HG03520 (cell line): Measurements from ENCODE around the gene NOX5.

Experiments used
- ATAC-seq: cut with Tn5 transposase; IDR thresholded peaks from one replicate; pipeline ENCODE4 v1.9.1; 2021; ENCODE audit warnings: mild to moderate bottlenecking, moderate library complexity; ENCODE audit not compliant: unreplicated experiment

Gene NOX5

DNA sequence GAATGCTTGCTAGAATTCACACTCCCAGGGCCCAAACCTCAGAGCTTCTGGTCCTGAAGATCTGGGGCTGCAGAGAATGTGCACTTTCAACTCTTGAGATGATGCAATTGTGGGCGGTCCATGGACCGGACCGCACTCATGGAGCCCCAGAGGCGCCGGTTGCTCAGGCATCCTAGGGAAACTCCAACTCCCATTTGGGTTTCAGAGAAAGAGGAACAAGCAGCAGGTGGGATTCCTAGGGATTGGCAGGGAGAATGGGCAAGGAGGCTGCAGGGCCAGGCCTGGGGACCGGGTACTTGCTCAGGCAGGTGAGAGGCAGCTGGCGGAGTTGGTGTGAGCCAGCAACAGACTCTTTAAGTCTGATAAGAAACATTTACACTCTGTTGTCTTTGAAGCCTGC lies 3.5 kb downstream of the NOX5 start:
- no peak for ATAC-seq

GRCh38 chr15:69018951-69019350 lies 4.5 kb downstream of the NOX5 start:
- no peak for ATAC-seq

GRCh38 chr15:69021895-69022294 lies 7.4 kb downstream of the NOX5 start:
- no peak for ATAC-seq

DNA sequence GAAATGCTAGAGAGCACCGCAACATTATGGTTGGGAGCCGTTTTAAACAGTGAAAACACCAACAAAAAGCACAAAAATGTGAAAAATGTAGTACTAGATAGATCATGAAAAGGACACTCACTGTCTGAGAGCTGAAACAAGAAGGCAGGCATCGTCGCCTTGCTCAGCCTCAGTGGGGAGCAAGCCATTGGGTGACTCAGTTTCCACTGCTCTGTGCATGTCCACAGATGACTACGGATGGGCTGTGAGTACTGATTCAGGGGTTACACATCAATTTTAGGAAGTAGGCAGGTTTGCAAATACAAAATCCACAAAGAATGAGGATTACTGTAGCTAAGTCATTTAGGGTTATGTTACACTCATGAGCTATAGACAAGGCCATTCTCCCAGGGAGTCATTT lies 10.8 kb downstream of the NOX5 start:
- ATAC-seq = no peak

DNA sequence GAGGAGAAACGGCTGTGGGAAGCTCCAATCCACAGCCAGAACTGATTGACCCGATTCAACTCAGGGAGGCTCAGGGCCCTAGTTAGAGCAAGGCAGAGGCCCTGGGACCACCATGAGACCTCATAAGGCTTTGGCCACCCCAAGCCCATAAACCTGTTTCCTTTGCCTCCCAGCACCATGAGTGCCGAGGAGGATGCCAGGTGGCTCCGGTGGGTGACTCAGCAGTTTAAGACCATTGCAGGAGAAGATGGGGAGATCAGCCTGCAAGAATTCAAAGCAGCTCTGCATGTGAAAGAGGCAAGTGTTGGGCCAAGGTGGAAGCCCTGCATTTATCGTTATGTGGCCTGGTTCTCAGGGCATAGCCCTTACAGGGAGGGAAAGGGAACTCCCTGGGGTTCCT lies 11.9 kb downstream of the NOX5 start:
- no peak for ATAC-seq

GRCh38 chr15:69027976-69028518 lies 13.6 kb downstream of the NOX5 start:
- no peak for ATAC-seq

DNA sequence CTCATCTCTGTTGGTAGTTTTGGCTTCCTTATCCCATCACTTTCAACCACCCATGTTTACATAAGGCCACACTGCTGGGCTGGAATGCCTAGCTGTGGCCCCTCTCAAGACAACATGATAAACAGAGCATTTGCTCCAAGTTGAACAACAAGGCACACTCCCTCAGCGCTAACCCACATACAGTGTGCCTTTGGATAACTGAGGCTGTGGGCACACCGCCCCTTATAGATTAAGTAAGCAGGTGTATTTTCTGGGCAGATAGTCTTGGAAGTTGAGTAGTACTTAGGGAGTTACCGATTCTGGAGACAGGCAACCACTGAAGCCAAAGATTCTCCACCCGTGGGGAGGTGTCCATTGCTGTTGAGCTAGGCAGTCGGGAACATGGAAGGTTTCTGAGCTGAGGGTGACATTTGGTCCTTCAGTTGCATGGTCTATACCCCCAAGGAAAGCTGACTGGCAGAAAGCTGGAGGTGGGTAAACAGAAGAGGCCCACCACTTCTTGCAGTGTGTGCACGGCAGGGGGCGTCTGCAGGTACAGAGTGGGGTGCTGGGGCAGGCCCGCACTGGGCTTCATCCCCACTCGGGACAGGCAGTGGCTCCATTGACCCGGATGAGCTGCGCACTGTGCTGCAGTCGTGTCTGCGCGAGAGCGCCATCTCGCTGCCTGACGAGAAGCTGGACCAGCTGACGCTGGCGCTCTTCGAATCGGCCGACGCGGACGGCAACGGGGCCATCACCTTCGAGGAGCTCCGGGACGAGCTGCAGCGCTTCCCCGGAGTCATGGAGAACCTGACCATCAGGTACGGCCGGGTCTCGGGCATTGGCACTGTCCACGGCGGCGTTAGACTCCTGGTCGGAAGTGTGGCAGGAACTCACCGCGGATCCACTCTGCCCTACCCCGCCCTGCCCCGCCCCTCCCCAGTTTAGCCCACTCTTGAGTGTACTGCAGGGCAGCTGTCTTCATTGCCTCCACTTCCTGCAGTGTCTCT lies 16.8 kb downstream of the NOX5 start:
- ATAC-seq = no peak

DNA sequence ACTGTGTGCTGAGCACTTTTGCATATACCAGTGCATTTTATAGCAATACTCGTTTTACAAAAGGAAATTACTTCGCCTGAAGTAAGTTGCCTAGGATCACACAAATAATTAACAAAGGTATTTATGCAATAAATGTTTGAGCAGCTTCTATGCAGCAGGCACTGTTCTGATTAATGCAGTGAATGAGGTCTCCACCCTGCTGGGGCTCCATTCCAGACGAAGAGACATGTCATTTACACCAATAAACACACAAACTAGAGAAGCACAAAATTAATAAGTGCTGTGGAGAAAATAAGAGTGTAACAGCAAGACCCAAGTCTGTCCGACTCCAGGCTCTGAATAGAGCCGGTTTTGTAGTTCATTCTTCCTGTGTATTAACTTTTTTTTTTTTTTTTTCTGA lies 17.5 kb downstream of the NOX5 start:
- ATAC-seq = no peak

GRCh38 chr15:69032703-69033373 lies 18.3 kb downstream of the NOX5 start:
- no peak for ATAC-seq

GRCh38 chr15:69034352-69034751 lies 19.9 kb downstream of the NOX5 start:
- no peak for ATAC-seq

- ATAC-seq = no peak
These were observed 20.9 kb downstream of the NOX5 start for GRCh38 chr15:69035205-69035917.

DNA sequence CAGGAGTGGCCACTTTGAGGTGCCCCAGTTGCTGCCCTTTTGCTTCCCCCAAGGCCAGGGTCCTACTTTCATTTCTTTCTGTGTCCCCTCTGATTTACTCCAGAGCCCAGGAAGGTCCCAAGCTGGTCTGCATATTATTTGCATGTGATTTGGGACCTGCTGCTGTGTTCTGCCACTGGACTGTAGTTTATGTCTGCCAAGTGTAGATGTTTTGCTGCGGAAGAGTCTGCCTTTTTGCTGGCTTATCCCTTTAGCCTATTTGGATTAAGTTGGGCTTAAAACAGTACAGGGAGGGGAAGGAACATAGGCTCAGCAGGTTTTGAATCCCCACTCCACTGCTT lies 21.4 kb downstream of the NOX5 start:
- ATAC-seq = no peak

GRCh38 chr15:69036826-69037225 lies 22.3 kb downstream of the NOX5 start:
- ATAC-seq = no peak

GRCh38 chr15:69037482-69037881 lies 23.0 kb downstream of the NOX5 start:
- ATAC-seq = no peak

GRCh38 chr15:69037977-69038376 lies 23.5 kb downstream of the NOX5 start:
- no peak for ATAC-seq

- ATAC-seq = no peak
These were observed 24.0 kb downstream of the NOX5 start for GRCh38 chr15:69038508-69038907.

- ATAC-seq = no peak
These were observed 25.2 kb downstream of the NOX5 start for GRCh38 chr15:69039516-69040225.

DNA sequence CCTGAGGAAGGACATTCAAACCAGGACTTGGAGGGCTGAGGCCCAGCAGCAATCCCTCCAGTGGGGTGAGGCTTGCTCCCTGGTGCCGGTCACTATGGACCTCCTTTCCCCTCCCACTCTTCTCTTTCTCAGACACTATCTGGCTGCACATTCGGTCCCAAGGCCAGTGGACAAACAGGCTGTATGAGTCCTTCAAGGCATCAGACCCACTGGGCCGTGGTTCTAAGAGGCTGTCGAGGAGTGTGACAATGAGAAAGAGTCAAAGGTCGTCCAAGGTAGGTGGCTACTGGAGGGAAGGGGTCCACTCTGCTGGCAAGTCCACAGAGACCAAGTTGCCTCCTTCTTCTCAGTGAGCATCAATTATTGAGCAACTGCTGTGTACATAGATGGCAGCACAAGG lies 28.0 kb downstream of the NOX5 start:
- ATAC-seq = no peak

- no peak for ATAC-seq
These were observed 31.3 kb downstream of the NOX5 start for GRCh38 chr15:69045802-69046201.

- no peak for ATAC-seq
These were observed 32.3 kb downstream of the NOX5 start for GRCh38 chr15:69046781-69047180.

GRCh38 chr15:69049976-69050375 lies 35.5 kb downstream of the NOX5 start:
- ATAC-seq = no peak
